ENCODE data around the gene PDCL3.

DNA sequence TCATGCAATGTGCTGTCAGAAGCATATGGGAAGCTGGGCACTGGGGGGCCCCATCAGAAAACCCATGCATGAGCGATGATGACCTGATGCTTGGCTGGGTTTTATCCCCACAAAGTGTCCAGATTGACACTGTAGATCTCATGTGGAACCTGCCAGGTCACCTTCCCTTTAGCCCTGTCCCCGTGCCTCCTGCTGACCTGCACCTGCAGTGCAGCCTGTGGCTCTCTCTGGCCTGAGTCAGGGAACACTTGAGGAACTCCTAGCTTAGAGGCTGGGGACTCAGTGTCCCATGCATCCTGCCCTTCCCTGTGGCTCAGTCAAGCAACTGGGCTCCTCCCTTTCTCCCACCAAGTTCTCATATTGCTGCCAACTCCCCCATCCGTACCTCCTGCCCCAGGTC lies 57.7 kb downstream of the PDCL3 start:
- no peak for TF ChIP-seq EZH2 (IDR thresholded peaks at IDR 0.05; ENCODE audit: low read depth)
- TF ChIP-seq, protein P1, sequence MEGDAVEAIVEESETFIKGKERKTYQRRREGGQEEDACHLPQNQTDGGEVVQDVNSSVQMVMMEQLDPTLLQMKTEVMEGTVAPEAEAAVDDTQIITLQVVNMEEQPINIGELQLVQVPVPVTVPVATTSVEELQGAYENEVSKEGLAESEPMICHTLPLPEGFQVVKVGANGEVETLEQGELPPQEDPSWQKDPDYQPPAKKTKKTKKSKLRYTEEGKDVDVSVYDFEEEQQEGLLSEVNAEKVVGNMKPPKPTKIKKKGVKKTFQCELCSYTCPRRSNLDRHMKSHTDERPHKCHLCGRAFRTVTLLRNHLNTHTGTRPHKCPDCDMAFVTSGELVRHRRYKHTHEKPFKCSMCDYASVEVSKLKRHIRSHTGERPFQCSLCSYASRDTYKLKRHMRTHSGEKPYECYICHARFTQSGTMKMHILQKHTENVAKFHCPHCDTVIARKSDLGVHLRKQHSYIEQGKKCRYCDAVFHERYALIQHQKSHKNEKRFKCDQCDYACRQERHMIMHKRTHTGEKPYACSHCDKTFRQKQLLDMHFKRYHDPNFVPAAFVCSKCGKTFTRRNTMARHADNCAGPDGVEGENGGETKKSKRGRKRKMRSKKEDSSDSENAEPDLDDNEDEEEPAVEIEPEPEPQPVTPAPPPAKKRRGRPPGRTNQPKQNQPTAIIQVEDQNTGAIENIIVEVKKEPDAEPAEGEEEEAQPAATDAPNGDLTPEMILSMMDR (conservative IDR thresholded peaks at IDR 0.05), result no peak
